CD4-positive, alpha-beta T cell treated with Interleukin-2 at 100 ng/mL for 4 hours (primary cell): Measurements from ENCODE around the gene PAGE1.
"Not testable (repeated sequence)": the region's sequence is repeated elsewhere in the genome, so short reads cannot be mapped to it uniquely, and the experiment has no call there.

ENCODE experiments used
- DNase-seq: peaks from one replicate; pipeline ENCODE4 v3.0.0-alpha.2; 2020; ENCODE audit warnings: low spot score

PAGE1 gene

GRCh38 chrX:49695276-49696180, at the start of gene PAGE1:
TSS of gene PAGE1 (minus strand) at chrX:49695984. CDS start at chrX:49694770, 1,214 bp downstream.
- no peak for DNase-seq

- not testable (repeated sequence) for DNase-seq
Measured at GRCh38 chrX:49741501-49741900, 45.7 kb upstream of the PAGE1 start.

GRCh38 chrX:49727847-49728246, 32.1 kb upstream of the PAGE1 start:
- DNase-seq, result no peak

GRCh38 chrX:49726966-49727365, 31.2 kb upstream of the PAGE1 start:
- no peak for DNase-seq

- no peak for DNase-seq
Measured at GRCh38 chrX:49725923-49726904, 30.4 kb upstream of the PAGE1 start.

- DNase-seq, result no peak
Measured at GRCh38 chrX:49725401-49725800, 29.6 kb upstream of the PAGE1 start.

- DNase-seq, result not testable (repeated sequence)
Measured at GRCh38 chrX:49720106-49720505, 24.3 kb upstream of the PAGE1 start.

GRCh38 chrX:49712577-49712976, 16.8 kb upstream of the PAGE1 start:
- DNase-seq, result no peak

GRCh38 chrX:49710744-49711319, 15.0 kb upstream of the PAGE1 start:
- DNase-seq, result no peak

GRCh38 chrX:49704691-49705404, 9.1 kb upstream of the PAGE1 start:
- DNase-seq, result no peak

- no peak for DNase-seq
Measured at GRCh38 chrX:49701933-49702332, 6.1 kb upstream of the PAGE1 start.

- DNase-seq, result no peak
Measured at GRCh38 chrX:49701323-49701722, 5.5 kb upstream of the PAGE1 start.

- DNase-seq, result no peak
Measured at GRCh38 chrX:49675075-49675719, 20.6 kb downstream of the PAGE1 start.

GRCh38 chrX:49673394-49673793, 22.4 kb downstream of the PAGE1 start:
- no peak for DNase-seq

GRCh38 chrX:49664824-49665223, 31.0 kb downstream of the PAGE1 start:
- no peak for DNase-seq

- no peak for DNase-seq
Measured at GRCh38 chrX:49661881-49662280, 33.9 kb downstream of the PAGE1 start.

- DNase-seq, result no peak
Measured at GRCh38 chrX:49659771-49660170, 36.0 kb downstream of the PAGE1 start.

- no peak for DNase-seq
Measured at GRCh38 chrX:49656533-49656932, 39.3 kb downstream of the PAGE1 start.

- no peak for DNase-seq
Measured at GRCh38 chrX:49644991-49645637, 50.7 kb downstream of the PAGE1 start.
